NB4 (cell line): ENCODE results near the gene TENM4.

Experiments used
- POLR2A ChIP-seq: IDR thresholded peaks from 2 replicates; pipeline ENCODE4 v1.6.1; 2011; ENCODE audit warnings: mild to moderate bottlenecking; ENCODE audit not compliant: insufficient read length; ENCODE audit errors: extremely low read depth
- TF ChIP-seq, protein P1 (sequence below): IDR thresholded peaks from one replicate; pipeline ENCODE4 v1.5.1; 2012; ENCODE audit warnings: low read depth, low read length
- TF ChIP-seq, protein P2 (sequence below): IDR thresholded peaks from 2 replicates; pipeline ENCODE4 v1.6.1; 2011; ENCODE audit warnings: low read depth, low read length

DNA sequence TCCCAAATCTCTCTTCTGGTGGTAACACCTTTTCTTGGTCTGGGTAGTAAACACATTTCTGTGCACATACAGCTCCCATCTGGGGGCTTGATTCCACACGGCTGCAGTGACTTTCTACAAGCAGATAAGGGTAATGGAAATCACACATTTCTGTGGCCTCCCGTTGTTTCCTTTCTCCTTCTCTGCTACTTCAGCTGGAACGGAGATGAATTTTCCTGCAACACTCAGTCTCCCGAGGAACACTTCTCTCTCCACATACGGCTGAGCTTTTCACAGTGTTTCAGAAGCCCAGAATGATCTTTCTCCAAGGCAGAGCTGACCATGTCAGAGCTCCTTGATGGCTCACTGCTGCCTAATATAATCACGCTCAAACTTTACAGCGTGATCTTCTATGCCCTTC lies 501.9 kb downstream of the TENM4 start:
- TF ChIP-seq, protein P1, sequence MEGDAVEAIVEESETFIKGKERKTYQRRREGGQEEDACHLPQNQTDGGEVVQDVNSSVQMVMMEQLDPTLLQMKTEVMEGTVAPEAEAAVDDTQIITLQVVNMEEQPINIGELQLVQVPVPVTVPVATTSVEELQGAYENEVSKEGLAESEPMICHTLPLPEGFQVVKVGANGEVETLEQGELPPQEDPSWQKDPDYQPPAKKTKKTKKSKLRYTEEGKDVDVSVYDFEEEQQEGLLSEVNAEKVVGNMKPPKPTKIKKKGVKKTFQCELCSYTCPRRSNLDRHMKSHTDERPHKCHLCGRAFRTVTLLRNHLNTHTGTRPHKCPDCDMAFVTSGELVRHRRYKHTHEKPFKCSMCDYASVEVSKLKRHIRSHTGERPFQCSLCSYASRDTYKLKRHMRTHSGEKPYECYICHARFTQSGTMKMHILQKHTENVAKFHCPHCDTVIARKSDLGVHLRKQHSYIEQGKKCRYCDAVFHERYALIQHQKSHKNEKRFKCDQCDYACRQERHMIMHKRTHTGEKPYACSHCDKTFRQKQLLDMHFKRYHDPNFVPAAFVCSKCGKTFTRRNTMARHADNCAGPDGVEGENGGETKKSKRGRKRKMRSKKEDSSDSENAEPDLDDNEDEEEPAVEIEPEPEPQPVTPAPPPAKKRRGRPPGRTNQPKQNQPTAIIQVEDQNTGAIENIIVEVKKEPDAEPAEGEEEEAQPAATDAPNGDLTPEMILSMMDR, result no peak
- no peak for TF ChIP-seq POLR2A
- TF ChIP-seq, protein P2, sequence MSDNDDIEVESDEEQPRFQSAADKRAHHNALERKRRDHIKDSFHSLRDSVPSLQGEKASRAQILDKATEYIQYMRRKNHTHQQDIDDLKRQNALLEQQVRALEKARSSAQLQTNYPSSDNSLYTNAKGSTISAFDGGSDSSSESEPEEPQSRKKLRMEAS, result no peak
